CD4-positive, alpha-beta T cell (primary cell): ENCODE measurements around the gene ANKRD65. TPM values are rescaled to one million over a fixed set of nuclear protein-coding genes. Genes with fewer than 3 reads are reported as not detected.

ENCODE experiments used
- ATAC-seq: fragments of 200-7000 bp; cut with Tn5 transposase; one replicate; pipeline ENCODE4 v1.10.0; 2022; ENCODE audit warnings: mild to moderate bottlenecking; ENCODE audit not compliant: poor library complexity
- CTCF ChIA-PET: fragments of 350-600 bp; sonication (Branson Sonifier 250); formaldehyde crosslinking; loops from one replicate; lab custom pipeline; 2021; ENCODE audit warnings: antibody characterized with exemption, inconsistent platforms; lab: Charles Lee
- POLR2A ChIA-PET: fragments of 350-600 bp; sonication (Branson Sonifier 250); formaldehyde crosslinking; loops from one replicate; lab custom pipeline; 2021; ENCODE audit warnings: antibody characterized with exemption, inconsistent platforms; lab: Charles Lee
- DNase-seq, 14 experiments: peaks; one replicate each; pipeline ENCODE4 v3.0.0-alpha.2; 2013 to 2020; ENCODE audit warnings: mixed read lengths in 2 of 14
- H3K27ac ChIP-seq, 2 donors: one replicate each; pipeline versions ENCODE4 v1.5.1 to v1.7.0; 2013; ENCODE audit warnings: low read length in 2 of 2, low read depth in 1 of 2, mild to moderate bottlenecking in 1 of 2
- H3K27me3 ChIP-seq, 2 experiments: 1 replicate in 1 of 2; 2 replicates in 1 of 2; pipeline versions ENCODE4 v1.6.1 to v1.7.0; 2013; ENCODE audit warnings: low read length in 2 of 2, control low read depth in 1 of 2, mild to moderate bottlenecking in 1 of 2, moderate library complexity in 1 of 2; ENCODE audit not compliant: insufficient read depth in 2 of 2, control insufficient read depth in 1 of 2
- H3K36me3 ChIP-seq: one replicate; pipeline ENCODE4 v1.6.1; 2013; ENCODE audit warnings: low read length, control low read depth; ENCODE audit not compliant: insufficient read depth
- H3K4me1 ChIP-seq: one replicate; pipeline ENCODE4 v1.6.1; 2013; ENCODE audit warnings: low read length, control low read depth; ENCODE audit not compliant: insufficient read depth
- H3K4me3 ChIP-seq: one replicate; pipeline ENCODE4 v1.5.1; 2013; ENCODE audit warnings: mild to moderate bottlenecking, low read length, moderate library complexity
- H3K9me3 ChIP-seq, 2 experiments: 1 replicate in 1 of 2; 2 replicates in 1 of 2; pipeline versions ENCODE4 v1.6.1 to v1.7.0; 2013; ENCODE audit warnings: low read length in 2 of 2, mild to moderate bottlenecking in 2 of 2, control low read depth in 1 of 2, moderate library complexity in 1 of 2; ENCODE audit not compliant: control insufficient read depth in 1 of 2, insufficient read depth in 1 of 2
- H3K27ac Mint-ChIP-seq: one replicate; pipeline ENCODE4 v1.8.0; 2020; ENCODE audit warnings: mixed read lengths
- H3K27me3 Mint-ChIP-seq: one replicate; pipeline ENCODE4 v1.8.0; 2021; ENCODE audit warnings: mixed read lengths
- H3K36me3 Mint-ChIP-seq: one replicate; pipeline ENCODE4 v1.8.0; 2021; ENCODE audit warnings: low read depth, mixed read lengths
- H3K4me1 Mint-ChIP-seq: one replicate; pipeline ENCODE4 v1.8.0; 2021; ENCODE audit warnings: low read depth, mixed read lengths
- H3K4me3 Mint-ChIP-seq: one replicate; pipeline ENCODE4 v1.8.0; 2020; ENCODE audit warnings: mild to moderate bottlenecking, mixed read lengths
- H3K9me3 Mint-ChIP-seq: one replicate; pipeline ENCODE4 v1.8.0; 2020; ENCODE audit warnings: mixed read lengths
- CTCF ChIP-seq: fragments of 200-600 bp; IDR thresholded peaks from one replicate; pipeline ENCODE4 v1.8.0; 2022; ENCODE audit warnings: antibody characterized with exemption, mild to moderate bottlenecking
- intact Hi-C, 2 experiments: fragments of 100-400 bp; cut with DNase I in 1 of 2; cut with micrococcal nuclease in 1 of 2; formaldehyde crosslinking; loops; one replicate each; pipeline versions ENCODE4 v1.15.1 to v1.9.0; 2023 to 2025; cut with DNase I, micrococcal nuclease
- total RNA-seq, 174 experiments: library from RNA in 2 of 174; stranded (reverse) in 2 of 174; gene quantifications; one replicate each; pipeline ENCODE4 v1.2.3 and lab custom pipeline; 2021 to 2026

Gene ANKRD65
- total RNA-seq, 2 experiments from 2014 or later, result not detected

- peaks cover 5% of the 10 kb centered on the region for H3K4me1 ChIP-seq
- Mint-ChIP-seq H3K9me3 (no peaks in the 10 kb centered on the region), H3K4me1 (peaks cover 17% of the 10 kb centered on the region), H3K27ac (no peak overlapping the region), H3K4me3 (no peak overlapping the region), H3K36me3 (peaks cover 94% of the 10 kb centered on the region), H3K27me3 (no peaks in the 10 kb centered on the region)
- ChIA-PET POLR2A (interaction anchor here (4.2 kb wide), 1 partner anchor 9 kb away, joined by 21 read pairs; the partner anchor contains the start of gene CCNL2), CTCF (interaction anchor here (2.5 kb wide), 1 partner anchor 8 kb away, joined by 5 read pairs; the partner anchor contains the start of gene CCNL2)
- ATAC-seq (no peak), DNase-seq (no peak)
- H3K27me3 ChIP-seq, result no peaks in the 10 kb centered on the region
- H3K27ac ChIP-seq, result no peak overlapping the region
- no peaks in the 10 kb centered on the region for H3K9me3 ChIP-seq
- no peak overlapping the region for H3K4me3 ChIP-seq
- intact Hi-C loops, result no loop called here
- H3K36me3 ChIP-seq, result peaks cover 99% of the 10 kb centered on the region
- TF ChIP-seq CTCF, result no peak
Observed at GRCh38 chr1:1391225-1391624, 29.9 kb downstream of the ANKRD65 start.

- no peak for TF ChIP-seq CTCF
- Mint-ChIP-seq H3K36me3 (peaks cover 97% of the 10 kb centered on the region), H3K27ac (no peak overlapping the region), H3K27me3 (no peaks in the 10 kb centered on the region), H3K4me1 (peaks cover 16% of the 10 kb centered on the region), H3K4me3 (no peak overlapping the region), H3K9me3 (no peaks in the 10 kb centered on the region)
- ChIA-PET CTCF (interaction anchor here (0.6 to 2.5 kb wide), 2 partner anchors 9 to 13 kb away, joined by 3 to 5 read pairs; partner anchors contain the start of gene CCNL2), POLR2A (interaction anchor here (4.2 kb wide), 1 partner anchor 9 kb away, joined by 21 read pairs; the partner anchor contains the start of gene CCNL2)
- Histone ChIP-seq H3K27ac (no peak overlapping the region), H3K36me3 (peaks cover 99% of the 10 kb centered on the region), H3K4me1 (peaks cover 5% of the 10 kb centered on the region), H3K27me3 (no peaks in the 10 kb centered on the region), H3K9me3 (no peaks in the 10 kb centered on the region), H3K4me3 (no peak overlapping the region)
- ATAC-seq, result no peak
- DNase-seq, result no peak
- intact Hi-C loops, result no loop called here
Observed at GRCh38 chr1:1390675-1391074, 30.4 kb downstream of the ANKRD65 start.

GRCh38 chr1:1388078-1388472 lies 33.0 kb downstream of the ANKRD65 start:
- Histone ChIP-seq H3K9me3 (no peaks in the 10 kb centered on the region), H3K4me1 (peaks cover 2% of the 10 kb centered on the region), H3K4me3 (no peak overlapping the region), H3K27ac (no peak overlapping the region), H3K36me3 (peaks cover 74% of the 10 kb centered on the region), H3K27me3 (no peaks in the 10 kb centered on the region)
- Mint-ChIP-seq H3K4me1 (peaks cover 7% of the 10 kb centered on the region), H3K4me3 (no peak overlapping the region), H3K9me3 (no peaks in the 10 kb centered on the region), H3K36me3 (peaks cover 73% of the 10 kb centered on the region), H3K27me3 (no peaks in the 10 kb centered on the region), H3K27ac (no peak overlapping the region)
- ChIA-PET POLR2A (interaction anchor here (1.0 to 4.2 kb wide), 2 partner anchors 12 kb away, joined by 3 to 21 read pairs; partner anchors contain the start of gene CCNL2), CTCF (no interaction called here)
- ATAC-seq (no peak), DNase-seq (no peak)
- intact Hi-C loops, result no loop called here
- no peak for TF ChIP-seq CTCF
